ENCODE measurements around the gene VCX3B. TPM values are rescaled to one million over a fixed set of nuclear protein-coding genes. Genes with fewer than 3 reads are reported as not detected.
"Not testable (repeated sequence)": the region's sequence is repeated elsewhere in the genome, so short reads cannot be mapped to it uniquely, and the experiment has no call there.

Gene VCX3B
- total and polyA plus RNA-seq, 2 of the 4 experiments (the other 2 are of a cell fraction) = not detected

DNA sequence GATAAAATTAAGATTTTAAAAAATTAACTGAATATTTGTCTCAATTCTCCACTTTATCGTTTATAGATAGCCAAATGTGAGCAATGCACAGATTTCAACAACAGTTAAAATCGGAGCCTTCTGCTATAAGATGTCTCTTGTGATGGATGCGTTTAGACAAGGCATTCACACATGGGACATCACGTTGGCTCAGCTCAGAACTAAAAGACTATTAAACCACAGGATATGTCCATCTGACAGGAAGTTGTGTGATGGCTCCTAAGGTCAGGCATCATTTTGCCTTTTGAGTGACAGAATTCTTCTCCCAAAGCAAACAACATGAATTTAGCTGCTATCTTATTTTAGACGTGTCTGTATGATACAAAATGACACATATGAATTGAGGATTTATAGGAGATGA is 17.3 kb upstream of the VCX3B start:
- H2BK20ac ChIP-seq (ENCODE audit: low read depth, low read length) = no peak overlapping the region
- no peak overlapping the region for H3K4me2 ChIP-seq (ENCODE audit: low read depth, low read length)
- no peaks in the 10 kb centered on the region for H3K4me1 ChIP-seq (ENCODE audit: control insufficient read depth, insufficient read depth, low read length)
- H3K27ac ChIP-seq (ENCODE audit: insufficient read depth, low read length) = no peak overlapping the region
- no peak overlapping the region for H2BK5ac ChIP-seq (ENCODE audit: low read depth, low read length, poor library complexity, severe bottlenecking)
- no peak overlapping the region for H3K56ac ChIP-seq (ENCODE audit: extremely low read depth, insufficient read depth, low read length)
- ChIA-PET POLR2A (ENCODE audit: unreplicated experiment) (no interaction called here), CTCF (no interaction called here)
- DNase-seq (no peak), ATAC-seq (ENCODE audit: low read depth) (no peak)
- no peaks in the 10 kb centered on the region for H3K36me3 ChIP-seq (ENCODE audit: control insufficient read depth, insufficient read depth, low read length)
- H4K5ac ChIP-seq (ENCODE audit: low read depth, low read length) = no peak overlapping the region
- H3K4me3 ChIP-seq (ENCODE audit: insufficient read depth, low read depth, low read length) = no peak overlapping the region
- no peak overlapping the region for H2BK120ac ChIP-seq (ENCODE audit: low read depth, low read length)
- in situ Hi-C loops (cut with MboI; ENCODE audit: low sequenced_read_pairs) = no loop called here
- H3K9ac ChIP-seq (ENCODE audit: low read depth, low read length) = no peak overlapping the region
- dilution Hi-C loops (cut with HindIII; ENCODE audit: low sequenced_read_pairs, unreplicated experiment) = no loop called here
- H3K27me3 ChIP-seq (ENCODE audit: control insufficient read depth, insufficient read depth, low read length) = no peaks in the 10 kb centered on the region
- H2AK5ac ChIP-seq (ENCODE audit: low read depth, low read length) = no peak overlapping the region
- H4K8ac ChIP-seq (ENCODE audit: low read depth in 2 of 2, low read length in 2 of 2) = no peak overlapping the region
- H2AFZ ChIP-seq (replicated peaks; ENCODE audit: low read length, poor library complexity) = no peak overlapping the region
- H2AK9ac ChIP-seq (replicated peaks; ENCODE audit: low read depth, low read length, poor library complexity) = no peak overlapping the region
- TF ChIP-seq NFE2L2 (IDR thresholded peaks at IDR 0.05; ENCODE audit: low read depth, low read length) = no peak
- no peak for TF ChIP-seq RCOR1 (IDR thresholded peaks at IDR 0.05; ENCODE audit: insufficient replicate concordance, low read length)
- no peak overlapping the region for H3K23ac ChIP-seq (ENCODE audit: low read depth, low read length)
- no peak overlapping the region for H2BK15ac ChIP-seq (ENCODE audit: low read depth, low read length)
- H4K20me1 ChIP-seq (ENCODE audit: insufficient read depth, low read length) = no peaks in the 10 kb centered on the region
- BruUV-seq (replicated peaks) = no TSS peak
- H3K79me1 ChIP-seq (ENCODE audit: low read depth in 1 of 2, low read length in 2 of 2) = no peaks in the 10 kb centered on the region
- H4K91ac ChIP-seq (ENCODE audit: insufficient read depth, low read depth, low read length) = no peak overlapping the region
- no CpG with 5 or more reads among the region's 5 CpGs for WGBS, 2 experiments (ENCODE audit: extremely low coverage in 2 of 2, insufficient read length in 1 of 2)
- intact Hi-C loops (cut with micrococcal nuclease) = no loop called here
- H3K9me3 ChIP-seq (ENCODE audit: control insufficient read depth, insufficient read depth, low read length) = peaks cover 13% of the 10 kb centered on the region
- no peak overlapping the region for H3K14ac ChIP-seq (replicated peaks; ENCODE audit: low read depth, low read length)
- H3K4ac ChIP-seq (ENCODE audit: low read depth, low read length) = no peak overlapping the region
- H3K18ac ChIP-seq (ENCODE audit: low read depth, low read length) = no peak overlapping the region
- H3K9me1 ChIP-seq (ENCODE audit: insufficient read depth, low read length) = no peaks in the 10 kb centered on the region

DNA sequence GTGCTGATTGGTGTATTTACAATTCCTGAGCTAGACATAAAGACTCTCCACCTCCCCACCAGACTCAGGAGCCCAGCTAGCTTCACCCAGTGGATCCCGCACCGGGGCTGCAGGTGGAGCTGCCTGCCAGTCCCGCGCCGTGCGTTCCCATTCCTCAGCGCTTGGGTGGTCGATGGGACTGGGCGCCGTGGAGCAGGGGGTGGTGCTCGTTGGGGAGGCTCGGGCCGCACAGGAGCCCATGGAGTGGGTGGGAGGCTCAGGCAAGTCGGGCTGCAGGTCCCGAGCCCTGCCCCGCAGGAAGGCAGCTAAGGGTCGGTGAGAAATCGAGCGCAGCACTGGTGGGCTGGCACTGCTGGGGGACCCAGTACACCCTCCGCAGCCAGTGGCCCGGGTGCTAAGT is 12.3 kb upstream of the VCX3B start:
- H3K79me1 ChIP-seq (ENCODE audit: low read depth in 1 of 2, low read length in 2 of 2); H3K4me3 ChIP-seq (ENCODE audit: insufficient read depth, low read depth, low read length); H3K4ac ChIP-seq (ENCODE audit: low read depth, low read length); H3K14ac ChIP-seq (replicated peaks; ENCODE audit: low read depth, low read length); H2BK5ac ChIP-seq (ENCODE audit: low read depth, low read length, poor library complexity, severe bottlenecking); POLR2A ChIA-PET (ENCODE audit: unreplicated experiment); H3K23ac ChIP-seq (ENCODE audit: low read depth, low read length); intact Hi-C loops (cut with micrococcal nuclease); H3K56ac ChIP-seq (ENCODE audit: extremely low read depth, insufficient read depth, low read length); H3K27me3 ChIP-seq (ENCODE audit: control insufficient read depth, insufficient read depth, low read length); dilution Hi-C loops (cut with HindIII; ENCODE audit: low sequenced_read_pairs, unreplicated experiment); H3K4me2 ChIP-seq (ENCODE audit: low read depth, low read length); H2BK120ac ChIP-seq (ENCODE audit: low read depth, low read length); H4K91ac ChIP-seq (ENCODE audit: insufficient read depth, low read depth, low read length); H2AFZ ChIP-seq (replicated peaks; ENCODE audit: low read length, poor library complexity); H3K9me1 ChIP-seq (ENCODE audit: insufficient read depth, low read length); H3K27ac ChIP-seq (ENCODE audit: insufficient read depth, low read length); H3K36me3 ChIP-seq (ENCODE audit: control insufficient read depth, insufficient read depth, low read length); H2AK5ac ChIP-seq (ENCODE audit: low read depth, low read length); BruUV-seq (replicated peaks); CTCF ChIA-PET; H3K4me1 ChIP-seq (ENCODE audit: control insufficient read depth, insufficient read depth, low read length); H2BK15ac ChIP-seq (ENCODE audit: low read depth, low read length); H2AK9ac ChIP-seq (replicated peaks; ENCODE audit: low read depth, low read length, poor library complexity); H4K20me1 ChIP-seq (ENCODE audit: insufficient read depth, low read length); H4K8ac ChIP-seq (ENCODE audit: low read depth in 2 of 2, low read length in 2 of 2); H3K18ac ChIP-seq (ENCODE audit: low read depth, low read length); ATAC-seq (ENCODE audit: low read depth); DNase-seq; H3K9ac ChIP-seq (ENCODE audit: low read depth, low read length); H2BK20ac ChIP-seq (ENCODE audit: low read depth, low read length); H4K5ac ChIP-seq (ENCODE audit: low read depth, low read length): not testable (repeated sequence)
- 94% methylated on average over 9 of the region's 21 CpGs; no CpG with 5 or more reads in 1 of the 2 experiments for WGBS, 2 experiments (ENCODE audit: extremely low coverage in 2 of 2, insufficient read length in 1 of 2)
- in situ Hi-C loops (cut with MboI; ENCODE audit: low sequenced_read_pairs) = loop anchor here (25.0 kb wide), 1 partner anchor 90 kb away; no protein-coding TSS in a partner anchor
- peaks cover 13% of the 10 kb centered on the region for H3K9me3 ChIP-seq (ENCODE audit: control insufficient read depth, insufficient read depth, low read length)

Measured in IMR-90 (cell line).